ENCODE measurements around the gene C20orf144. TPM values are rescaled to one million over a fixed set of nuclear protein-coding genes. Genes with fewer than 3 reads are reported as not detected.

C20orf144 gene
- total RNA-seq, 1 experiment from 2014 or later, result not detected

DNA sequence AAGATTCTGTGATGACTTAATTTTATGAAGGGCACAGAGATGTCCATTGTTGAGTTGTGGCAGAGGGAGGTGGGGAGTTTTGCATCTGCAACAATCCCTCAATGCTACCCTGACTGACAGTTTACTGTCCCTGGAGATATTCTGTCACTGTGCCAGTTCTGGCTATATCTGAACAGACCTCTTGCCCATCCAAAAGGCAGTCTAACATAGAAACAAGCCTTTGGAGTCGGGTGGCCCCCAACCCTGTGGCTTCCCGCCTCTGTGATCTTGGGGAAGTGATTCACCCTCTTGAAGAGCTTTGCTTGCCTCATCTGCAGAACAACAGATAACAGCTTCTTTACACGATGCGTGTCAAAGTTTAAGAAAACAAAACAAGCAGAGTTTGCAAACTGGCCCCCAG lies 27.8 kb downstream of the C20orf144 start:
- no peak overlapping the region for H3K9ac ChIP-seq (ENCODE audit: low read length)
- ChIA-PET POLR2A (ENCODE audit: unreplicated experiment) (no interaction called here), CTCF (no interaction called here)
- peaks cover 7% of the 10 kb centered on the region for H3K79me2 ChIP-seq (ENCODE audit: low read length)
- ATAC-seq (no peak), DNase-seq (peak; percentile 18)
- no peaks in the 10 kb centered on the region for H3F3A ChIP-seq (ENCODE audit: low read length, unreplicated experiment)
- no peaks in the 10 kb centered on the region for H3K36me3 ChIP-seq (ENCODE audit: low read depth, low read length)
- no peaks in the 10 kb centered on the region for H3K9me2 ChIP-seq (replicated peaks; ENCODE audit: low read length)
- no peak overlapping the region for H2AFZ ChIP-seq (ENCODE audit: low read length)
- TF ChIP-seq, protein P1, sequence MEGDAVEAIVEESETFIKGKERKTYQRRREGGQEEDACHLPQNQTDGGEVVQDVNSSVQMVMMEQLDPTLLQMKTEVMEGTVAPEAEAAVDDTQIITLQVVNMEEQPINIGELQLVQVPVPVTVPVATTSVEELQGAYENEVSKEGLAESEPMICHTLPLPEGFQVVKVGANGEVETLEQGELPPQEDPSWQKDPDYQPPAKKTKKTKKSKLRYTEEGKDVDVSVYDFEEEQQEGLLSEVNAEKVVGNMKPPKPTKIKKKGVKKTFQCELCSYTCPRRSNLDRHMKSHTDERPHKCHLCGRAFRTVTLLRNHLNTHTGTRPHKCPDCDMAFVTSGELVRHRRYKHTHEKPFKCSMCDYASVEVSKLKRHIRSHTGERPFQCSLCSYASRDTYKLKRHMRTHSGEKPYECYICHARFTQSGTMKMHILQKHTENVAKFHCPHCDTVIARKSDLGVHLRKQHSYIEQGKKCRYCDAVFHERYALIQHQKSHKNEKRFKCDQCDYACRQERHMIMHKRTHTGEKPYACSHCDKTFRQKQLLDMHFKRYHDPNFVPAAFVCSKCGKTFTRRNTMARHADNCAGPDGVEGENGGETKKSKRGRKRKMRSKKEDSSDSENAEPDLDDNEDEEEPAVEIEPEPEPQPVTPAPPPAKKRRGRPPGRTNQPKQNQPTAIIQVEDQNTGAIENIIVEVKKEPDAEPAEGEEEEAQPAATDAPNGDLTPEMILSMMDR (conservative IDR thresholded peaks at IDR 0.05; ENCODE audit: low read depth, low read length), result no peak
- TF ChIP-seq EZH2phosphoT487 (IDR thresholded peaks at IDR 0.05; ENCODE audit: borderline replicate concordance, low read length) (no peak), EZH2 (IDR thresholded peaks at IDR 0.05; ENCODE audit: low read length, unreplicated experiment) (no peak)
- no peak overlapping the region for H3K27ac ChIP-seq (ENCODE audit: low read length)
- no peaks in the 10 kb centered on the region for H3K27me3 ChIP-seq (ENCODE audit: low read length)
- H3K4me3 ChIP-seq (ENCODE audit: low read length), result no peak overlapping the region
- no peaks in the 10 kb centered on the region for H3K9me3 ChIP-seq (ENCODE audit: low read length)
- intact Hi-C loops (cut with micrococcal nuclease), result loop anchor here (10.0 kb wide), 1 partner anchor 95 kb away; no protein-coding TSS in a partner anchor
- no TSS peak for BruUV-seq (replicated peaks)
- no peak overlapping the region for H3K4me2 ChIP-seq (ENCODE audit: low read length)
- peaks cover 11% of the 10 kb centered on the region for H3K4me1 ChIP-seq (ENCODE audit: insufficient read depth, low read length)
- H4K20me1 ChIP-seq (ENCODE audit: low read length), result peaks cover under 1% of the 10 kb centered on the region; the same call in 1 of the 2 replicates

DNA sequence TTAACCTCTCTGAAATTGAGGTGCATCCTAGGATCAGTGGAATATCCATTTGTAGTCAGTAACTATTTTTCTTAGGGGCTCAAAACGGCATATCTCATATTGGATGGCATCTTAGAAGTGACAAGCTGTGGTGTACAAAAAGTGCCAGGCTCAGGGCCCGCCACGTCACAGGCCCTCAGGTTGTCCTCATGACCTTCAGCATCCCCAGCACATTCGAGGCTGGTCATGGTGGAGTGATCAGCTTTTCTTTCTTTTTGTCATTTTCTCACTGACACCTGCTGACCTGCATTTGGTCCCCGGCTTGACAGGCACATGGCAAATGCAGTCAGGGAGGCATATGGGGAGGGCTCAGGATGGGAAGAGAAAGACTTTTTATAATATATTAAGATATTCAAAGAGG lies 31.2 kb downstream of the C20orf144 start:
- H3K4me3 ChIP-seq (ENCODE audit: low read length), result no peak overlapping the region
- DNase-seq (no peak), ATAC-seq (no peak)
- TF ChIP-seq EZH2 (IDR thresholded peaks at IDR 0.05; ENCODE audit: low read length, unreplicated experiment) (no peak), EZH2phosphoT487 (IDR thresholded peaks at IDR 0.05; ENCODE audit: borderline replicate concordance, low read length) (no peak)
- TF ChIP-seq, protein P1 (conservative IDR thresholded peaks at IDR 0.05; ENCODE audit: low read depth, low read length), result no peak
- H4K20me1 ChIP-seq (ENCODE audit: low read length), result no peaks in the 10 kb centered on the region
- no peaks in the 10 kb centered on the region for H3K36me3 ChIP-seq (ENCODE audit: low read depth, low read length)
- intact Hi-C loops (cut with micrococcal nuclease), result no loop called here
- H3K9me2 ChIP-seq (replicated peaks; ENCODE audit: low read length), result no peaks in the 10 kb centered on the region
- no peak overlapping the region for H3K9ac ChIP-seq (ENCODE audit: low read length)
- ChIA-PET POLR2A (ENCODE audit: unreplicated experiment) (no interaction called here), CTCF (no interaction called here)
- H3K79me2 ChIP-seq (ENCODE audit: low read length), result no peaks in the 10 kb centered on the region
- BruUV-seq (replicated peaks), result no TSS peak
- no peaks in the 10 kb centered on the region for H3K9me3 ChIP-seq (ENCODE audit: low read length)
- no peaks in the 10 kb centered on the region for H3K4me1 ChIP-seq (ENCODE audit: insufficient read depth, low read length)
- H3K27ac ChIP-seq (ENCODE audit: low read length), result no peak overlapping the region
- H3F3A ChIP-seq (ENCODE audit: low read length, unreplicated experiment), result no peaks in the 10 kb centered on the region
- no peaks in the 10 kb centered on the region for H3K27me3 ChIP-seq (ENCODE audit: low read length)
- no peak overlapping the region for H3K4me2 ChIP-seq (ENCODE audit: low read length)
- no peak overlapping the region for H2AFZ ChIP-seq (ENCODE audit: low read length)

DNA sequence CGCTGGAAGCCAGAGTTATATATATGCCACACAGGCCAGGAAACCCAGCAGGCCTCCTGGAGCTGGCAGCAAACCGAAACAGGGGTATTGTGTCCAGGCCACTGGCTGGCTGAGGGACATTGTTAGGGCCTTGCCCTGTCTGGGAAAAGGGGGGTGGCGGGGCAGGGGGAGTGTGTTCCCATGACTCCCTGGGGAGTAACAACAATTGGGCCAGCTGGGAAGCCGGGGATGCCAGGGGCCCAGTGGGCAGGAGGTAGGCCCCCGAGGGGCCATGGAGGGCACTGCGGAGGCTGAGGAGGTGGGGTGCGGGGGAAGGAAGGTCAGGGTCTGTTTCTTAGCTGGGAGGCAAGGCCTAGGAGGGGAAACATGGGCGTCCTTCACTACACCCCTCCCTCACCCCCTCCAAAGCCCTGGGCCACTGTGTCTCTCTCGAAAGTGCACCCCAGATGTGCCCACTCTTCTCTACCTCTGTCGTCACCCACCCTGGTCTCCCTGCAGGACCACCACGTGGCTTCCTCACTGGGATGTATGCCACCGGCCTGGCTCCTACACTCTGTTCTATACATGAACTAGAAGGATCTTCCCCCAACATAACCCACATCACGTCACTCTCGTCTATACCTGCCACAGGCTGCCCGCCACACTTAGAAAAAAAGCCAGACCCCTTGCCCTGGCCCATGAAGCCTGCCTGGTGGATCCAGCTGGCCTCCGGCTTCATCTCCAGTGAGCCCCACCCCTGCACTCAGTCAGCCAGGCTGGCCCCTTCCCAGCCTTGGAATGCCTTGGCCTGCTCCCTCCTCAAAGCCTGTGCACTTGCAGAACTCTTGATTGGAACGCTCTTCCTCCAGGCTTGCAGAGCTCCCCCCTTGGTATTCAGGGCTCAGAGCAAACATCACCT lies 31.9 kb downstream of the C20orf144 start:
- TF ChIP-seq, protein P1 (conservative IDR thresholded peaks at IDR 0.05; ENCODE audit: low read depth, low read length), result no peak
- no peak for TF ChIP-seq EZH2phosphoT487 (IDR thresholded peaks at IDR 0.05; ENCODE audit: borderline replicate concordance, low read length)
- no peak for TF ChIP-seq EZH2 (IDR thresholded peaks at IDR 0.05; ENCODE audit: low read length, unreplicated experiment)
- CTCF ChIA-PET, result no interaction called here
- POLR2A ChIA-PET (ENCODE audit: unreplicated experiment), result no interaction called here

More for the DNA sequence above, 31.9 kb downstream of the C20orf144 start:
- H3K27me3 ChIP-seq (ENCODE audit: low read length), result no peaks in the 10 kb centered on the region
- H3K36me3 ChIP-seq (ENCODE audit: low read depth, low read length), result no peaks in the 10 kb centered on the region
- H3F3A ChIP-seq (ENCODE audit: low read length, unreplicated experiment), result no peaks in the 10 kb centered on the region
- no peaks in the 10 kb centered on the region for H3K9me3 ChIP-seq (ENCODE audit: low read length)
- ATAC-seq (no peak), DNase-seq (no peak)
- no peak overlapping the region for H2AFZ ChIP-seq (ENCODE audit: low read length)
- H3K9me2 ChIP-seq (replicated peaks; ENCODE audit: low read length), result no peaks in the 10 kb centered on the region
- H3K4me3 ChIP-seq (ENCODE audit: low read length), result no peak overlapping the region
- no TSS peak for BruUV-seq (replicated peaks)
- H3K4me1 ChIP-seq (ENCODE audit: insufficient read depth, low read length), result no peaks in the 10 kb centered on the region
- intact Hi-C loops (cut with micrococcal nuclease), result no loop called here
- H3K9ac ChIP-seq (ENCODE audit: low read length), result no peak overlapping the region
- no peaks in the 10 kb centered on the region for H4K20me1 ChIP-seq (ENCODE audit: low read length)
- H3K4me2 ChIP-seq (ENCODE audit: low read length), result no peak overlapping the region
- no peak overlapping the region for H3K27ac ChIP-seq (ENCODE audit: low read length)
- H3K79me2 ChIP-seq (ENCODE audit: low read length), result no peaks in the 10 kb centered on the region

Measured in PC-3 (cell line).